GM19328 (cell line): ENCODE measurements around the gene TUBB1.

ENCODE experiments used
- ATAC-seq: cut with Tn5 transposase; IDR thresholded peaks from one replicate; pipeline ENCODE4 v1.9.1; 2021; ENCODE audit warnings: mild to moderate bottlenecking, moderate library complexity; ENCODE audit not compliant: unreplicated experiment

Gene TUBB1

GRCh38 chr20:58988565-58988882 is 30.7 kb upstream of the TUBB1 start:
- no peak for ATAC-seq

GRCh38 chr20:58989196-58989595 is 30.0 kb upstream of the TUBB1 start:
- ATAC-seq: no peak

- no peak for ATAC-seq
Measured at GRCh38 chr20:58990651-58991445, 28.4 kb upstream of the TUBB1 start.

- ATAC-seq: no peak
Measured at GRCh38 chr20:58991715-58992114, 27.5 kb upstream of the TUBB1 start.

GRCh38 chr20:58992911-58993310 is 26.3 kb upstream of the TUBB1 start:
- ATAC-seq: no peak

- ATAC-seq: no peak
Measured at GRCh38 chr20:58993332-58994248, 25.6 kb upstream of the TUBB1 start.

GRCh38 chr20:58994390-58995159 is 24.7 kb upstream of the TUBB1 start:
- no peak for ATAC-seq

GRCh38 chr20:58995461-58996225 is 23.6 kb upstream of the TUBB1 start:
- no peak for ATAC-seq

GRCh38 chr20:58996226-58996611 is 23.0 kb upstream of the TUBB1 start:
- ATAC-seq: no peak

- ATAC-seq: no peak
Measured at GRCh38 chr20:58997141-58997770, 22.0 kb upstream of the TUBB1 start.

- no peak for ATAC-seq
Measured at GRCh38 chr20:58998656-58999055, 20.6 kb upstream of the TUBB1 start.

- ATAC-seq: no peak
Measured at GRCh38 chr20:59000326-59000725, 18.9 kb upstream of the TUBB1 start.

- no peak for ATAC-seq
Measured at GRCh38 chr20:59001068-59001448, 18.2 kb upstream of the TUBB1 start.

GRCh38 chr20:59001449-59002171 is 17.6 kb upstream of the TUBB1 start:
- no peak for ATAC-seq

GRCh38 chr20:59002388-59002787 is 16.8 kb upstream of the TUBB1 start:
- ATAC-seq: no peak

GRCh38 chr20:59002874-59003399 is 16.3 kb upstream of the TUBB1 start:
- ATAC-seq: no peak

- ATAC-seq: no peak
Measured at GRCh38 chr20:59003836-59004492, 15.3 kb upstream of the TUBB1 start.

GRCh38 chr20:59004493-59004762 is 14.8 kb upstream of the TUBB1 start:
- ATAC-seq: no peak
